ENCODE data around the gene LXN. TPM values are rescaled to one million over a fixed set of nuclear protein-coding genes. Genes with fewer than 3 reads are reported as not detected.

Gene LXN
- total RNA-seq, 2 experiments from 2014 or later, result 2.1 to 3.0 TPM

DNA sequence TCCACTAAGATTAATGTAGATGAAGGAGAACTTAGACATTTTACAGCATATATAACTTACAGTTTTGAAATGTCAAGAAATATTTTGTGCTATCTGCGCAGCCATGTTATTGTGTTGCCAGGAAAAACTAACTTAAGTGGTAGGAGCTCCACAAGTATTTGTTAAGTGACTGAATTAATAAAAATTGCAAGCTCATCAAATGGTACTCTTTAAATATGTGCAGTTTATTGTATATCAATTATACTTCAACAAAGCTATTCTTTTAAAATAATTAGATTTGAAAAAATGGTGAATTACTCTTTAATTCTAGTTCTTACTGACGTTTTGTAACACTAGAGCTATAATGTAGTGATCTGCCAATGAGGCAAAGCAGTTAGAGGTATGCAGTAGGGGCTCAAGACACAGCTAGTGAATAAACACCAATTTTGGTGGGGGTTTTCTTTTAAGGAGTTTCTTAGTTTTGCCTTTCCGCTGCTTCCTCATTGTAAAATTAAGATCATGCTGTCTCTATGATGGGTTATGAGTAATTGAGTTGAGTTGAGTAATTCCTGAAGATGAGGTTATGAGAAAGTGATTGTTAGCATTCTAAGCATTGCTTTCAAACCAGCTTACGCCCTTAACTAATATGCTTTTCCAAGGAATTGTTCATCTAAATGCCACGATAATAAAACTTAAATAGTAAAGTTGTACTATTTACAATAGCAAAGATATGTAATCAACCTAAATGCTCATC lies 10.9 kb upstream of the LXN start:
- H3K27me3 ChIP-seq (ENCODE audit: control insufficient read depth in 1 of 2, insufficient read depth in 2 of 2, low read length in 2 of 2), result no peaks in the 10 kb centered on the region
- CTCF ChIA-PET, result interaction anchor here (0.6 to 1.7 kb wide), 4 partner anchors 13 to 130 kb away, joined by 3 to 5 read pairs (median 3); partner anchors contain the start of gene GFM1
- Mint-ChIP-seq H3K4me3 (no peak overlapping the region), H3K27me3 (no peaks in the 10 kb centered on the region), H3K36me3 (ENCODE audit: low read depth) (peaks cover 54% of the 10 kb centered on the region), H3K27ac (no peak overlapping the region), H3K4me1 (ENCODE audit: low read depth) (no peaks in the 10 kb centered on the region), H3K9me3 (no peaks in the 10 kb centered on the region)
- H3K4me3 ChIP-seq (ENCODE audit: low read length), result no peak overlapping the region
- H3K27ac ChIP-seq (ENCODE audit: low read depth in 1 of 2, low read length in 2 of 2), result no peak overlapping the region
- intact Hi-C loops (cut with DNase I, micrococcal nuclease), result no loop called here
- ATAC-seq (ENCODE audit: poor library complexity) (no peak), DNase-seq (no peak)
- TF ChIP-seq, protein P1, sequence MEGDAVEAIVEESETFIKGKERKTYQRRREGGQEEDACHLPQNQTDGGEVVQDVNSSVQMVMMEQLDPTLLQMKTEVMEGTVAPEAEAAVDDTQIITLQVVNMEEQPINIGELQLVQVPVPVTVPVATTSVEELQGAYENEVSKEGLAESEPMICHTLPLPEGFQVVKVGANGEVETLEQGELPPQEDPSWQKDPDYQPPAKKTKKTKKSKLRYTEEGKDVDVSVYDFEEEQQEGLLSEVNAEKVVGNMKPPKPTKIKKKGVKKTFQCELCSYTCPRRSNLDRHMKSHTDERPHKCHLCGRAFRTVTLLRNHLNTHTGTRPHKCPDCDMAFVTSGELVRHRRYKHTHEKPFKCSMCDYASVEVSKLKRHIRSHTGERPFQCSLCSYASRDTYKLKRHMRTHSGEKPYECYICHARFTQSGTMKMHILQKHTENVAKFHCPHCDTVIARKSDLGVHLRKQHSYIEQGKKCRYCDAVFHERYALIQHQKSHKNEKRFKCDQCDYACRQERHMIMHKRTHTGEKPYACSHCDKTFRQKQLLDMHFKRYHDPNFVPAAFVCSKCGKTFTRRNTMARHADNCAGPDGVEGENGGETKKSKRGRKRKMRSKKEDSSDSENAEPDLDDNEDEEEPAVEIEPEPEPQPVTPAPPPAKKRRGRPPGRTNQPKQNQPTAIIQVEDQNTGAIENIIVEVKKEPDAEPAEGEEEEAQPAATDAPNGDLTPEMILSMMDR (IDR thresholded peaks at IDR 0.05), result no peak
- H3K4me1 ChIP-seq (ENCODE audit: insufficient read depth, low read length), result no peaks in the 10 kb centered on the region
- H3K9me3 ChIP-seq (ENCODE audit: control insufficient read depth in 1 of 2, insufficient read depth in 1 of 2, low read length in 2 of 2), result no peaks in the 10 kb centered on the region
- POLR2A ChIA-PET, result interaction anchor here (0.9 kb wide), 1 partner anchor 40 kb away, joined by 3 read pairs; no protein-coding TSS in a partner anchor
- H3K36me3 ChIP-seq (ENCODE audit: insufficient read depth, low read length), result peaks cover 43% of the 10 kb centered on the region

DNA sequence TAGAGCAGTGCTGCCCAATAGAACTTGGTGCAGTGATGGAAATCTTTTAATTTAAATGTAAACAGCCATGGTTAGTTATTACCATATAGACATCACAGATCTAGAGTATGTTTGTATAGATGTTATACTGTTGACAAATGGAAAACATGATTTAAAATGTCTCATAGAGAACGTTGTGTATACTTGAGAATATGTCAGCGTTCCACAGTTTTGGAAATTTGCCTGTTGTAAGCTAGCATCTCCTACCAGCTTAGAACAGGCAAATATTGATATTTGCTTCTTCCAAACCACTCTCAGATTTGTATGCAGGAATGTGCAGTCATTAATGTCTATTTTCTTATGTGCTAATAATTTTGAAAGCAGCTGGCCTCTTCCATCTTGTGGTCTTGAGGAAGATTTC lies 8.4 kb upstream of the LXN start:
- ChIA-PET CTCF (no interaction called here), POLR2A (no interaction called here)
- Histone ChIP-seq H3K36me3 (ENCODE audit: insufficient read depth, low read length) (peaks cover 43% of the 10 kb centered on the region), H3K9me3 (ENCODE audit: control insufficient read depth in 1 of 2, insufficient read depth in 1 of 2, low read length in 2 of 2) (no peaks in the 10 kb centered on the region), H3K4me1 (ENCODE audit: insufficient read depth, low read length) (no peaks in the 10 kb centered on the region), H3K4me3 (ENCODE audit: low read length) (no peak overlapping the region), H3K27me3 (ENCODE audit: control insufficient read depth in 1 of 2, insufficient read depth in 2 of 2, low read length in 2 of 2) (no peaks in the 10 kb centered on the region), H3K27ac (ENCODE audit: low read depth in 1 of 2, low read length in 2 of 2) (no peak overlapping the region)
- TF ChIP-seq, protein P1 (IDR thresholded peaks at IDR 0.05), result no peak
- H3K9me3 Mint-ChIP-seq, result no peaks in the 10 kb centered on the region
- ATAC-seq (ENCODE audit: poor library complexity), result no peak
- peaks cover 60% of the 10 kb centered on the region for H3K36me3 Mint-ChIP-seq (ENCODE audit: low read depth)
- H3K4me3 Mint-ChIP-seq, result no peak overlapping the region
- H3K27ac Mint-ChIP-seq, result no peak overlapping the region
- no peak for DNase-seq
- intact Hi-C loops (cut with DNase I, micrococcal nuclease), result no loop called here
- no peaks in the 10 kb centered on the region for H3K27me3 Mint-ChIP-seq
- H3K4me1 Mint-ChIP-seq (ENCODE audit: low read depth), result no peaks in the 10 kb centered on the region

DNA sequence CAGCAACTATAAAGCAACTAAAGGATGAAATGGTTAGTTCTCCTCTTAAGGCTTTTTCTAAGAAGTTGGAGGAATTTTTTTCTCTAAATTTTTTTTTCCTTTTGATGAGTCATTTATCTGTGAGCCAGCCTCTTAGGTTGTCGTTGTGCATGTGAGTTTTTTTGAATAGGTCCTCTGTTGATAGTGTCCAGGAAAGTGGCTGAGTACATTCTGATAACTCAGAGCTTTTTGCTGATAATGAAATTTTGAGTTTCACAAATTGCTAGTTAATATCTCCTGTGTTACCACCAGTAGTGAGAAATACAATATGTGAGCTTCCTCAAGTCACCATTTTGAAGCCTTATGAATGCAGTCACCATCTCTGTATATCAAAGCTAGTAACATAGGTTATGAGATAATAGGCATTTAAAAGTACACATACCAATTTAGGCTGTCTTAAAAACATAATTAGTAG lies 7.1 kb upstream of the LXN start:
- no peaks in the 10 kb centered on the region for H3K27me3 ChIP-seq (ENCODE audit: control insufficient read depth in 1 of 2, insufficient read depth in 2 of 2, low read length in 2 of 2)
- ChIA-PET CTCF (interaction anchor here (0.9 to 1.2 kb wide), 2 partner anchors 20 to 35 kb away, joined by 3 to 4 read pairs; partner anchors contain the start of gene GFM1), POLR2A (no interaction called here)
- Mint-ChIP-seq H3K27me3 (no peaks in the 10 kb centered on the region), H3K27ac (no peak overlapping the region), H3K4me1 (ENCODE audit: low read depth) (no peaks in the 10 kb centered on the region), H3K9me3 (no peaks in the 10 kb centered on the region), H3K4me3 (no peak overlapping the region), H3K36me3 (ENCODE audit: low read depth) (peaks cover 47% of the 10 kb centered on the region)
- ATAC-seq (ENCODE audit: poor library complexity) (no peak), DNase-seq (no peak)
- no peaks in the 10 kb centered on the region for H3K4me1 ChIP-seq (ENCODE audit: insufficient read depth, low read length)
- H3K27ac ChIP-seq (ENCODE audit: low read depth in 1 of 2, low read length in 2 of 2), result no peak overlapping the region
- H3K9me3 ChIP-seq (ENCODE audit: control insufficient read depth in 1 of 2, insufficient read depth in 1 of 2, low read length in 2 of 2), result no peaks in the 10 kb centered on the region
- no peak overlapping the region for H3K4me3 ChIP-seq (ENCODE audit: low read length)
- intact Hi-C loops (cut with DNase I, micrococcal nuclease), result loop anchor here in 1 of 2 experiments (10.0 kb wide), 1 partner anchor 1885 kb away; the partner anchor contains the start of gene KPNA4
- TF ChIP-seq, protein P1 (IDR thresholded peaks at IDR 0.05), result no peak
- H3K36me3 ChIP-seq (ENCODE audit: insufficient read depth, low read length), result peaks cover 34% of the 10 kb centered on the region
